Neural progenitor cell (in vitro differentiated cells): ENCODE measurements around the gene MAP7.

ENCODE experiments used
- EZH2 ChIP-seq: fragments of 200-600 bp; sonication (generic); IDR thresholded peaks from 2 replicates; pipeline ENCODE4 v1.6.1; 2017; ENCODE audit warnings: antibody characterized with exemption, mild to moderate bottlenecking, moderate library complexity
- TF ChIP-seq, protein P1 (sequence below): fragments of 200-600 bp; sonication (generic); IDR thresholded peaks from 2 replicates; pipeline ENCODE4 v1.5.1; 2017; ENCODE audit warnings: antibody characterized with exemption, mild to moderate bottlenecking

DNA sequence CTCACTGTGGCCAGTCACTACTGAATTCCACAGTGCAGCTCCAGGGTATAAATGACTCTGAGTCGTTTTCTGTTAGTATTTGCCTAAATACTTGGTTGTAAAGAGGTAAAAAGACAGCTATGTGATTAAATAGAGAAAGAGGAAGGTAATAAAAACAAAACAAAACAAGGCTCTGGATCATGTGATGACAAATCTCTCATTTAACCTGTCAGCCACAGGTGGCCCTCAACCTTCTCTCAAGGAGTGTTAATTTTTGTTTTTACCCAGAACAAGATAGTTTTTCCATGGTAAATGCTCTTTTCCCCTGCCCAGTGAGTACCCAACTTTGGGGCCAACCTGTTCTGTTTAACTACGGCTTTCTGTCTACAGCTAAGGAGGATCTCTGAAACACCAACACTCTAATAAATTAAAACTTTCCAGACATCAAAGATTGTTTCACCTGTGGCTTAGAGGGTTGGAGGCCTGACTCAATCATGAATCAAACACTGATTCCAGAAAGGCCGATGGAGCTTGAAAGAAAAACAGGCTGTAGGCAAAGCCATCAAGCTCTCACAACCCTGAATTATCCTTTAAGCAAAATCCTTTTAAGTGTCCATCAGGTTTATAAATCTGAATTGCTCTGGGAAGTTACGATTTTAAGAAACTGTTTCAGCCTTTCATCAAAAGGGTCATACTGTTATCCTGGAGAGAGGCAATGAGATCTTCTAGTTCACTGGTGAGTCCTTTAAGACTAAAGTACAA is 179.1 kb downstream of the MAP7 start:
- TF ChIP-seq, protein P1, sequence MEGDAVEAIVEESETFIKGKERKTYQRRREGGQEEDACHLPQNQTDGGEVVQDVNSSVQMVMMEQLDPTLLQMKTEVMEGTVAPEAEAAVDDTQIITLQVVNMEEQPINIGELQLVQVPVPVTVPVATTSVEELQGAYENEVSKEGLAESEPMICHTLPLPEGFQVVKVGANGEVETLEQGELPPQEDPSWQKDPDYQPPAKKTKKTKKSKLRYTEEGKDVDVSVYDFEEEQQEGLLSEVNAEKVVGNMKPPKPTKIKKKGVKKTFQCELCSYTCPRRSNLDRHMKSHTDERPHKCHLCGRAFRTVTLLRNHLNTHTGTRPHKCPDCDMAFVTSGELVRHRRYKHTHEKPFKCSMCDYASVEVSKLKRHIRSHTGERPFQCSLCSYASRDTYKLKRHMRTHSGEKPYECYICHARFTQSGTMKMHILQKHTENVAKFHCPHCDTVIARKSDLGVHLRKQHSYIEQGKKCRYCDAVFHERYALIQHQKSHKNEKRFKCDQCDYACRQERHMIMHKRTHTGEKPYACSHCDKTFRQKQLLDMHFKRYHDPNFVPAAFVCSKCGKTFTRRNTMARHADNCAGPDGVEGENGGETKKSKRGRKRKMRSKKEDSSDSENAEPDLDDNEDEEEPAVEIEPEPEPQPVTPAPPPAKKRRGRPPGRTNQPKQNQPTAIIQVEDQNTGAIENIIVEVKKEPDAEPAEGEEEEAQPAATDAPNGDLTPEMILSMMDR: no peak
- no peak for TF ChIP-seq EZH2
